Measurements from ENCODE around the gene EXOC6B. TPM values are rescaled to one million over a fixed set of nuclear protein-coding genes. Genes with fewer than 3 reads are reported as not detected.

The EXOC6B gene
- total RNA-seq, 1 experiment from 2014 or later: 40.1 TPM

- Histone ChIP-seq H2BK15ac (ENCODE audit: low read depth, low read length) (no peak overlapping the region), H2AFZ (ENCODE audit: low read length) (no peak overlapping the region), H2BK20ac (ENCODE audit: low read depth, low read length, poor library complexity, severe bottlenecking) (no peak overlapping the region), H4K8ac (replicated peaks; ENCODE audit: insufficient read length, low read depth, low read length) (no peak overlapping the region), H3K4me1 (ENCODE audit: insufficient read depth, low read length) (no peaks in the 10 kb centered on the region), H3K9me3 (ENCODE audit: control insufficient read depth, low read depth, low read length) (peaks cover 14% of the 10 kb centered on the region), H3K4ac (ENCODE audit: low read depth, low read length) (no peak overlapping the region), H3K56ac (ENCODE audit: insufficient read length, low read depth, low read length) (no peak overlapping the region), H4K5ac (ENCODE audit: insufficient read length, low read depth, low read length) (no peak overlapping the region), H3K14ac (ENCODE audit: insufficient read depth, low read length) (no peak overlapping the region), H3K9ac (ENCODE audit: extremely low read depth, insufficient read length, low read length) (no peak overlapping the region), H3K4me2 (ENCODE audit: insufficient read depth, insufficient read length, low read length) (no peak overlapping the region), H3K23me2 (ENCODE audit: insufficient read length, low read depth, low read length, poor library complexity, severe bottlenecking) (no peaks in the 10 kb centered on the region), H3K27me3 (ENCODE audit: insufficient read depth, low read length) (no peaks in the 10 kb centered on the region), H2AK5ac (ENCODE audit: insufficient read length, low read length) (no peak overlapping the region), H3T11ph (ENCODE audit: low read length) (no peak overlapping the region), H3K79me1 (ENCODE audit: insufficient read depth, low read depth, low read length, poor library complexity, severe bottlenecking) (no peaks in the 10 kb centered on the region), H3K79me2 (ENCODE audit: insufficient read depth, low read length) (no peaks in the 10 kb centered on the region), H2BK5ac (ENCODE audit: insufficient read length, low read length) (no peak overlapping the region), H3K27ac (ENCODE audit: insufficient read length, low read depth, low read length) (no peak overlapping the region), H4K91ac (ENCODE audit: insufficient read length, low read depth, low read length) (no peak overlapping the region), H3K18ac (ENCODE audit: insufficient read length, low read depth, low read length) (no peak overlapping the region), H4K20me1 (ENCODE audit: control insufficient read depth, insufficient read depth, insufficient read length) (no peaks in the 10 kb centered on the region), H2BK12ac (ENCODE audit: insufficient read length, low read depth, low read length) (no peak overlapping the region), H3K23ac (ENCODE audit: insufficient read length, low read depth, low read length) (no peak overlapping the region), H2BK120ac (ENCODE audit: low read depth, low read length, poor library complexity, severe bottlenecking) (no peak overlapping the region)
- no peaks in the 10 kb centered on the region for H3K27me3 Mint-ChIP-seq (ENCODE audit: low read depth)
- no peak for DNase-seq
- peaks cover 41 to 43% of the 10 kb centered on the region in 2 experiments for H3K9me3 Mint-ChIP-seq
- WGBS (ENCODE audit: extremely low coverage, insufficient read length, low lambda C conversion rate): no CpG with 5 or more reads among the region's 2 CpGs
- H3K4me3 Mint-ChIP-seq: no peak overlapping the region
- no peak overlapping the region for H3K27ac Mint-ChIP-seq
- H3K4me1 Mint-ChIP-seq: no peaks in the 10 kb centered on the region
- TF ChIP-seq CTCF (conservative IDR thresholded peaks at IDR 0.05): no peak
- H3K36me3 Mint-ChIP-seq (ENCODE audit: insufficient read depth in 1 of 3, low read depth in 3 of 3): peaks cover 19 to 41% (median 35%) of the 10 kb centered on the region in 3 experiments
Observed at GRCh38 chr2:72389447-72389846, 436.4 kb downstream of the EXOC6B start.
